DMS153 treated with DMSO at 0.1 percent for 48 hours (cell line): Measurements from ENCODE around the gene CYP1B1.
A peak's percentile ranks its signal among the peaks of the same experiment; 100 is the strongest.
"Not testable (repeated sequence)": the region's sequence is repeated elsewhere in the genome, so short reads cannot be mapped to it uniquely, and the experiment has no call there.

ENCODE experiments used
- DNase-seq: peaks from one replicate; lab custom pipeline; 2025; ENCODE audit not compliant: unreplicated experiment; lab: John Stamatoyannopoulos, UW

The CYP1B1 gene

DNA sequence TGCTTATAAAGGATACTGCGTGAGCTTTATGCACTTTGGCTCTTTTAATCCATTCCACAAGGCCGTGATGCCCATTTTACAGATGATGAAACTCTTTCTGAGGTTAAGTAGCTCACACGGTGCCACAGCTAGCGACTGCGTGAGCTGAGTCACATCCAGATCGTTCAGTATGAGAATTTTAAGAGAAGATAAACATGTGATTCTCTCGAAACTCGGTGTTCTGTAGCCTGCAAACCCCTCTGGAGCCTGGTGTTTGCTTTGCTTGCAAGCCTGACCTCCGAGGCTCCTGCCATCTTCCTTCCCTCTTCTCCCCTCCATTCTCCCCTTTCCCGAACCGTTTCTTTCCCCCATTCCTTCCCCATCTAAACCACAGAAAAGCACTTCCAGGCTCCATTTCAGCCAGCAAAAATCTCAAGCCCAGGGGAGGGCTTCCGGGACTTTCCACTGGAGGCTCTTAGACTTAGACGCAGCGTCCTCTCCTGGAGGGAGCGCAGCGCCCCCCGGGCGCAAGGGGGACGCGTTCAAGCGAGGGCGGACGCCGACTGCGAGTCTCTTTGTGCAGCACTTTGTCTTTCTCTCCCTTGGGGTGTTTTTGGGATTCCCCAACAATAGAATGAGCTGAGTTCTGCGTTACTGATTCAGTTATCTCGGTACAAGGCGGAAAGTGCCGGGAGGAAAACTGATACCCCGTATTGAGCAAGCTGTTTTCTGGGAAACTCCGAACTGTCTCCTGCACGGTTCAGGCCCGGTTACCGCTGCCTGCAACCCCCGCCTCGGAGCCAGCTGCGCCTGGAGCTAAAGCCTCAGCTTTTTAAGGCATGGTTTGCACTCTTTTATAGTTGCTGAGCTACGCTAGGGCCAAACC lies 38.0 kb downstream of the CYP1B1 start:
- DNase-seq: peak; percentile 4

DNA sequence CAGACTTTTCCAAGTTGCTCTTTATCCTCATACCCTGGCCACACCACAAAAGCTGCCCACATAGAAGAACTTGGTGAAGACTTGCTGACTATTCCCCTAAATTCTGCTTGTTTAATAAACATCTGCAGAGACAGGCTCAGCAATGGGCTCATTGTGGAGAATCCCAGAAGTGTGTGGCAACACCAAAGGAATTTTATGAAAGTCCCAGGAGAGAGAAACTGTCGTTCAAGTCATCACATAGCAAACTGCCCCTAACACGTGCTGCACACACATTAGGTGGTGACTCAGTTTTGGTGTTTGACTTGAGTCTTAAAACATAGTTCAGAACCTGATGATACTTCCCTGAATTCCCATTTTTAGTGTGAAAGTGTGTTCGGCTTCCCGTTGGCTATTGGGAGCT lies 38.6 kb downstream of the CYP1B1 start:
- DNase-seq: no peak

DNA sequence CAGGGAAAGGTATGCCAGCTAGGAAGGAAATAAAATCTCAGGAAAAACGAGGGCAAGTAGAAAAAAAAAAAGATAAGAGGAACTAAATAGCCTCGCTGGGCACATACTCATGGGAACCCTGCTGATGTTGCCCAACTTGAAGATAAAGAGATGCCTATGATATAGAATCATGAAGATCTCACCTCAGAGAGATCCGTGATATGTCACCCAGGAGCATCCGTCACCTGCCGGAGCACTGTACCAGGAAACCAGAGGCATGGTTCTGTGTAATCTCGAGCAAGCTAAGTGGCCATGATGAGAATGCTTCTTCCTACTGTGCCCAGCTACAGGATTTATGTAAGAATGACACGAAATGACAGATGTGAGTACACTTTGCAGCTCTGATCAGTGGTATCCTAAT lies 40.0 kb downstream of the CYP1B1 start:
- DNase-seq: no peak

DNA sequence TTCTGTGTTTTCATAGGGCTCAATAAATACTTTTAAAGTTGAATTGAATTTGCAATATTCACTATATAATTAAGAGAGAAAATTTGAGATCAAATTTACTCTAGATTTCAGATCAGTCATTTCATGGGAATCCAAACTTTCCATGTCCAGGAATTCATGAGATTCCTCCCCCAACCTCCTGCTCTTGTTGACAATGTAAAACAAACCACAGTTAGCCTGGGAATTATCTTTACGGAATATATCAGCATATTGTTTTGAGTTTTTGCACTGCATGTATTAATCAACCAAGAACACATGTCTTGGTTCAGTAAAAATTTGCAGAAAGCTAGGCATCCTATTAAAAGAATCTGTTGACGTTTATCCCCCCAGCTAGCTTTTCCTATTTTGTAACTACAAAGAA lies 42.3 kb downstream of the CYP1B1 start:
- DNase-seq: no peak

DNA sequence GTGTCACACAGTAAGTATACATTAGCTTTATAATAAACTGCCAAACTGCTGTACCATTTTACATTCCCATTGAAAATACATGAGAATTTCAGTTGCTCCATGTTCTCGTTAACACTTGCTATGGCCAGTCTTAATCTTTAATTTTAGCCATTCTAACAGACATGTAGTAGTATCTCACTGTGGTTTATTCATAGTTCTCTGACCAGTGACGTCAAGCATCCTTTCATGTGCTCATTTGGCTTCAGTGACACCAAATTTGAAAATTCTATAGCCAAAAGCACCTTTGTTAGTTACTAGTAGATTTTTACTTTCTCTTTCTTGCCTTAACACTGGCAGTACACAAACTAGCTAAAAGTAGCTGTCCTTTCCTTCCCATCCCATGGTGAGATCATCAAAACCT lies 43.0 kb downstream of the CYP1B1 start:
- no peak for DNase-seq

DNA sequence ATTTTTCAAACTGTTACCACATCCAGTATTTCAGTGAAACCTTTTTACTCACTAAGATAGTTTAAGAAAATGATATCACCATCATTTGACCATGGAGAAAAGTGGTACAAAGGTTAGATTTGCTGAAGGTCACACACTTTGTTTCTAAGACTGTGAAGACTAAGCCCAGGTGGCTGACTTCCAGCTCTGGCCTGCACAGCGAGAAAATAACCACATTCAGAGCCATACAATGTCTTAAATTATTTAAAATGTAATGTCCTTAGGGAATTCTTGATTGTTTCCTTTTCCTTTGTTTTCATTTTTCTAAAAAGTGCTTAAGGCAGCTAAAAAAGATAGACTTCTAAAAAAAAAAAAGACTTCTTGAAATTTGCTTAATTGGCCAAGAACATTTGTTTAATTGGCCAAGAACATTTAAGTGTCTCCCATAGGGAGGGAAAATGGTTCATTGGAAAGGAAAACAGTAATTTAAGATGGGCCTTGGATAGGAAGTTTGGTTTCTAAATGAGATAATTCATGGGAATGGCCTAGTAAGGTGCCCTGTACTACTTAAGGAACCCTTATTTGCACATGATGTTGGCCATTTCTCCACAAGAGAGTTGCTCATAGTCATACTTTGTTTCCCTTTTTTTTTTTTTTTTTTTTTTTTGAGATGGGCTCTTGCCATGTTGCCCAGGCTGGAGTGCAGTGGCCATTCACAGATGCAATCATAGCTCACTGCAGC lies 45.2 kb downstream of the CYP1B1 start:
- DNase-seq: no peak

DNA sequence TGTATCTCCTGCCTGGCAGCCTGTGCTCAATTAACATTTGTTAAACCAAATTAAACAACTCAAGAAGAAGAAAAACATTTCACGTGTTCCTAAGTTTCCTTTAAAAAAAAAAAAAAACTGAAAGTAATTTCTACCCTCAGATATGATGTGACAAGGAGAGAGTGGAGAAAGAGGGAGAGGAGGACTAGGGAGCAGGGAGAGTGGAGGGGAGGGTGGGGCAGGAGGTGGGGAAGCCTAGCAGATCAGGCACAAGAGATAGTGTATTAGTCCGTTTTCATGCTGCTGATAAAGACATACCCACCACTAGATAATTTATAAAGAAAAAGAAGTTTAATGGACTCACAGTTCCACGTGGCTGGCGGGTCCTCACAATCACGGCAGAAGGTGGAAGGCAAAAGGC lies 46.4 kb downstream of the CYP1B1 start:
- DNase-seq: no peak

DNA sequence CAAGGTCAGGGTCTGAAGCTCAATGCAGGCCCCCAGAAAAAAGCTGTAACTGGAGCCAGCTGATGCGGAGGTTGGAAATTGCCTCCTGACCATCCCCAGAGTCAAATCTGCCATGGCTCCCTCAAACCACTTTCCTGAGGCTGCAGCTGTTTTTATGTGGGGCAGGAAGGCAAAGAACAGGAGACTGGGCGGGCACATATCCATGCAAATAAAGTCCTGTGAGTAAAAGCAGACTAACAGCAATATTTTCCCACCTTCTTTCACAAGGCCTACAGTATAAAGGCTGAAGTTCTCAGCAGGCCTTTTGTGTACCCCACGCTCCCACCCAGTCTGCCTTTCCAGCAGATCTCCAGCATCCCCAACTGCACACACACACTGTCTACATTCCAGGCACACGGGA lies 47.1 kb downstream of the CYP1B1 start:
- no peak for DNase-seq

DNA sequence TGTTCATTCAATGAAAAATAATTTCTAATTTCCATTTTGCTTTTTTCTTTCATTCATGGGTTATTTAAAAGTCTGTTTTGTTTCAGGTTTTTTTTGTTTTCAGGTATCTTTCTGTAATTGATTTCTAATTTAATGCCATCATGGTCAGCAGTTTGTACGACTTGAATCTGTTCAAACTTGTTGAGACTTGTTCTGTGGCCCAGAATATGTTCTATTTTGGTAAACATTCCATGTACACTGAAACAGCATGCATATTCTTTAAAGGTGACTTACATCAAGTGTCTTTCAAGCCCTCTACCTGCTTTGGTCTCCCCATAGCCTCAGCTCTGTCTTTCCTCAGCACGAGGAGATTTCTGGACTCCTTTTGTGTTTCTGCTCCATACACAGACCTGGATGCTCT lies 49.1 kb downstream of the CYP1B1 start:
- no peak for DNase-seq

DNA sequence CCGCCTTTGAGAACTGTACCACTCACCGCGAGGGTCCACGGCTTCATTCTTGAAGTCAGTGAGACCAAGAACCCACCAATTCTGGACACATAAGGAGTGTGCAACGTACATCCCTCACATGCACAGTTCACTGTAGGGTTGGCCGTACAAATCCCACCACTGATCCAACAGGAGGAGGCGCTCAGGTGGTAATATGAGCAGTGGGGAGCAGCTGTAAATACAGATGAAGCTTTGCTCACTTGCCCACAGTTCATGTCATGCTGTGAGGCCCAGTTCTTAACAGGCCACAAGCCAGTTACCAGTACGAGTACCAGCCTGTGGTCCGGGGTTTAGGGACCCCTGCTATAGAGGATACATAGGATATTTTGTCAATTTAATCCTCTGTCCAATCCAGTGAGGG lies 54.4 kb downstream of the CYP1B1 start:
- DNase-seq: no peak

DNA sequence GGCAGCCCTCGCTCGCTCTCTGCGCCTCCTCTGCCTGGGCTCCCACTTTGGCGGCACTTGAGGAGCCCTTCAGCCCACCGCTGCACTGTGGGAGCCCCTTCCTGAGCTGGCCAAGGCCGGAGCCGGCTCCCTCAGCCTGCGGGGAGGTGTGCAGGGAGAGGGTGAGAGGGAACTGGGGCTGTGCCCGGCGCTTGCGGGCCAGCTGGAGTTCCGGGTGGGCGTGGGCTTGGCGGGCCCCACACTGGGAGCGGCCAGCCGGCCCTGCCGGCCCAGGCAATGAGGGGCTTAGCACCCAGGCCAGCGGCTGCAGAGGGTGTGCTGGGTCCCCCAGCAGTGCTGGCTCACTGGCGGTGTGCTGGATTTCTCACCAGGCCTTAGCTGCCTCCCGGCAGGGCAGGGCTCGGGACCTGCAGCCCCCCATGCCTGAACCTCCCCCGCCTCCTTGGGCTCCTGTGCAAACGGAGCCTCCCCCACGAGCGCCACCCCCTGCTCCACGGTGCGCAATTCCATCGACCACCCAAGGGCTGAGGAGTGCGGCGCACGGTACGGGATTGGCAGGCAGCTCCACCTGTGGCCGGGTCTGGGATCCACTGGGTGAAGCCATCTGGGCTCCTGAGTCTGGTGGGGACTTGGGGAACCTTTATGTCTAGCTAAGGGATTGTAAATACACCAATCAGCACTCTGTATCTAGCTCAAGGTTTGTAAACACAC lies 55.4 kb downstream of the CYP1B1 start:
- DNase-seq: not testable (repeated sequence)

DNA sequence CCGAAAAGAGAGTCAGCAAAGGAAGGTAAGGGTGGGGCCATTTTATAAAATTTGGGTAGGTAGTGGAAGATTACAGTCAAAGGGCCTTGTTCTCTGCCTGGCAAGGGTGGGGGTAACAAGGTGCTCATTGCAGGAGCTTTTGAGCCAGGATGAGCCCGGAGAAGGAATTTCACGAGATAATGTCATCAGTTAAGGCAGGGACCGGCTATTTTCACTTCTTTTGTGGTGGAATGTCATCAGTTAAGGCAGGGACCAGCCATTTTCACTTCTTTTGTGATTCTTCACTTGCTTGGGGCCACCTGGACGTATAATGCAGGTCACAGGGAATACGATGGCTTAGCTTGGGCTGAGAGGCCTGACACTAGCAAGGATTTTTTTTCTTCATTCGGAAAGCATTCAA lies 58.1 kb downstream of the CYP1B1 start:
- no peak for DNase-seq
